Prostate gland (tissue), 2 donors: ENCODE results near the gene BAG2. TPM values are rescaled to one million over a fixed set of nuclear protein-coding genes. Genes with fewer than 3 reads are reported as not detected.

Experiments used
- DNase-seq: peaks from one replicate; pipeline ENCODE4 v3.0.0-alpha.2; 2019; ENCODE audit warnings: low spot score
- H3K27ac ChIP-seq, 2 donors: fragments of 200-600 bp; sonication (generic); 2 replicates each; pipeline ENCODE4 v1.5.1; 2017 to 2019
- H3K27me3 ChIP-seq: fragments of 200-600 bp; sonication (generic); replicated peaks from 2 replicates; pipeline ENCODE4 v1.5.1; 2019; ENCODE audit not compliant: insufficient read depth
- H3K36me3 ChIP-seq, 2 donors: fragments of 200-600 bp; sonication (generic); 1 replicate in 1 of 2; 2 replicates in 1 of 2; pipeline versions ENCODE4 v1.5.1 to v1.8.1; 2017 to 2019
- H3K4me1 ChIP-seq: fragments of 200-600 bp; sonication (generic); replicated peaks from 2 replicates; pipeline ENCODE4 v1.5.1; 2019
- H3K4me3 ChIP-seq, 2 donors: fragments of 200-600 bp; sonication (generic); 2 replicates each; pipeline ENCODE4 v1.5.1; 2017 to 2019
- H3K9me3 ChIP-seq: fragments of 200-600 bp; sonication (generic); 2 replicates; pipeline ENCODE4 v1.5.1; 2017
- POLR2A ChIP-seq: fragments of 450-650 bp; IDR thresholded peaks from one replicate; pipeline ENCODE4 v1.6.1; 2016; ENCODE audit warnings: antibody characterized with exemption, mild to moderate bottlenecking
- POLR2AphosphoS5 ChIP-seq: sonication (generic); formaldehyde crosslinking; IDR thresholded peaks from one replicate; pipeline ENCODE4 v1.6.1; 2017; ENCODE audit warnings: antibody characterized with exemption
- WGBS: methylation state at CpG from one replicate; pipeline ENCODE4 v1.1.5; 2018; 5-methylcytosine and 5-hydroxymethylcytosine counted together
- intact Hi-C: fragments of 100-400 bp; cut with DNase I; formaldehyde crosslinking; loops from one replicate; pipeline ENCODE4 v1.14.2; 2022
- total RNA-seq, 2 donors: library from RNA; depleted of rRNA; stranded (reverse); fragments of >200 nt; gene quantifications; one replicate each; pipeline ENCODE4 v1.1.0, GENCODE V29; 2016
- TF ChIP-seq, protein P1 (sequence below), 4 experiments: fragments of 200-600 bp in 2 of 4; fragments of 450-650 bp in 2 of 4; sonication (generic) in 2 of 4; IDR thresholded peaks; 1 replicate in 3 of 4; 2 replicates in 1 of 4; pipeline ENCODE4 v1.5.1; 2016 to 2019; ENCODE audit warnings: antibody characterized with exemption in 4 of 4, mild to moderate bottlenecking in 2 of 4, moderate library complexity in 2 of 4

Gene BAG2
- total RNA-seq, 2 donors from 2014 or later, result 5.4 to 6.8 TPM

- no peaks in the 10 kb centered on the region for H3K4me1 ChIP-seq
- intact Hi-C loops, result loop anchor here (2.0 to 10.0 kb wide), 3 partner anchors 85 to 219 kb away; partner anchors contain the start of genes BEND6 and PRIM2
- peak overlapping the region; percentile 88 to 89 for H3K27ac ChIP-seq
- no peaks in the 10 kb centered on the region for H3K36me3 ChIP-seq
- no peak for DNase-seq
- no peaks in the 10 kb centered on the region for H3K9me3 ChIP-seq
- no peaks in the 10 kb centered on the region for H3K27me3 ChIP-seq
- no peak for TF ChIP-seq POLR2AphosphoS5
- TF ChIP-seq, protein P1, sequence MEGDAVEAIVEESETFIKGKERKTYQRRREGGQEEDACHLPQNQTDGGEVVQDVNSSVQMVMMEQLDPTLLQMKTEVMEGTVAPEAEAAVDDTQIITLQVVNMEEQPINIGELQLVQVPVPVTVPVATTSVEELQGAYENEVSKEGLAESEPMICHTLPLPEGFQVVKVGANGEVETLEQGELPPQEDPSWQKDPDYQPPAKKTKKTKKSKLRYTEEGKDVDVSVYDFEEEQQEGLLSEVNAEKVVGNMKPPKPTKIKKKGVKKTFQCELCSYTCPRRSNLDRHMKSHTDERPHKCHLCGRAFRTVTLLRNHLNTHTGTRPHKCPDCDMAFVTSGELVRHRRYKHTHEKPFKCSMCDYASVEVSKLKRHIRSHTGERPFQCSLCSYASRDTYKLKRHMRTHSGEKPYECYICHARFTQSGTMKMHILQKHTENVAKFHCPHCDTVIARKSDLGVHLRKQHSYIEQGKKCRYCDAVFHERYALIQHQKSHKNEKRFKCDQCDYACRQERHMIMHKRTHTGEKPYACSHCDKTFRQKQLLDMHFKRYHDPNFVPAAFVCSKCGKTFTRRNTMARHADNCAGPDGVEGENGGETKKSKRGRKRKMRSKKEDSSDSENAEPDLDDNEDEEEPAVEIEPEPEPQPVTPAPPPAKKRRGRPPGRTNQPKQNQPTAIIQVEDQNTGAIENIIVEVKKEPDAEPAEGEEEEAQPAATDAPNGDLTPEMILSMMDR (IDR thresholded peaks at IDR 0.05), result no peak
- no peak for TF ChIP-seq POLR2A
- peak overlapping the region; percentile 66 to 80 for H3K4me3 ChIP-seq
- WGBS, result 45% methylated on average over 5 of the region's 5 CpGs
Observed at GRCh38 chr6:57173886-57174510, 1.9 kb downstream of the BAG2 start.

- no peak for DNase-seq
- Histone ChIP-seq H3K4me3 (no peak overlapping the region), H3K27me3 (no peaks in the 10 kb centered on the region), H3K27ac (peak overlapping the region; percentile 5 to 89), H3K36me3 (no peaks in the 10 kb centered on the region), H3K4me1 (no peaks in the 10 kb centered on the region), H3K9me3 (no peaks in the 10 kb centered on the region)
- 80% methylated on average over 3 of the region's 3 CpGs for WGBS
- intact Hi-C loops, result loop anchor here (5.0 to 10.0 kb wide), 2 partner anchors 143 to 220 kb away; partner anchors contain the start of genes BEND6 and PRIM2
- TF ChIP-seq, protein P1 (IDR thresholded peaks at IDR 0.05), result no peak
- TF ChIP-seq POLR2AphosphoS5 (no peak), POLR2A (no peak)
Observed at GRCh38 chr6:57174511-57174907, 2.4 kb downstream of the BAG2 start.

DNA sequence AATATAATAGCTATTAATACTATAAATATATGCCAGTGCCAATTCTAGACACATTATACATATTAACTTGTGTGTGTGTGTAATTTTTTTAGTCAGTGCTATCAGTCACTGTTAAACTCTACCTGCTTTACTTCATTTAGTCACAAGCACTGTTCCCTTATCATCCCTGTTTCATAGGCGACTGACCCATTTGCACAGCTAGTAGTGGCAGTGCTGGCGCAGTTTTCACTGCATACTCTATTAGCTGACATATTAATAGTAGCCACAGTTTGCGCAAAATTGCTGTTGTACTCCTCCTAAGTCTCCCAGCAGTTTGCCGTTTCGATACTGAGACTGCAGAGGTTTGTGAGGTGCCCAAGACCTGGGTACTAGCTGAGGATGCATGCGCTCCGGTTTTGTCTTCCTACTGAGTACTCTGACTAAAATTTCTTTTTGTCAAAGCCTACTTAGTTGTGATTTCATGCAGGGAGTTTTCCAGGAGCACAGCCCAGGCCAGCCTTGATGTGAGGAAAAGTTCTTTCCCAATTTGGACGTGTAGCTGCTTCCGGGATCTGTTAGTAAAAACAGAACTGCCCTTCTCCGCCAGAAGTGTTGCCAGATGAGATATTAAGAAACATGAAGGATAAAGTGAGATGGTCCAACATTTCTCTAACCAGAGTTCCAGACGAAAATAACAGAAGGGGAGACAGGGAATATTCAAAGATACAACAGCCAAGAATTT, 5.6 kb downstream of the BAG2 start:
- Histone ChIP-seq H3K27ac (peak overlapping the region; percentile 59 to 62), H3K4me1 (no peaks in the 10 kb centered on the region), H3K27me3 (no peaks in the 10 kb centered on the region), H3K4me3 (no peak overlapping the region), H3K36me3 (no peaks in the 10 kb centered on the region), H3K9me3 (no peaks in the 10 kb centered on the region)
- 65% methylated on average over 11 of the region's 11 CpGs for WGBS
- intact Hi-C loops, result loop anchor here (10.0 kb wide), 1 partner anchor 223 kb away; the partner anchor contains the start of gene BEND6
- DNase-seq, result no peak
- TF ChIP-seq POLR2AphosphoS5, result no peak
- TF ChIP-seq POLR2A, result no peak
- TF ChIP-seq, protein P1 (IDR thresholded peaks at IDR 0.05), result no peak

- TF ChIP-seq, protein P1 (IDR thresholded peaks at IDR 0.05), result no peak
- no peak for TF ChIP-seq POLR2A
- TF ChIP-seq POLR2AphosphoS5, result no peak
- DNase-seq, result no peak
- Histone ChIP-seq H3K27ac (no peak overlapping the region), H3K36me3 (no peaks in the 10 kb centered on the region), H3K4me1 (no peaks in the 10 kb centered on the region), H3K9me3 (no peaks in the 10 kb centered on the region), H3K27me3 (no peaks in the 10 kb centered on the region), H3K4me3 (no peak overlapping the region)
- 89% methylated on average over 3 of the region's 3 CpGs for WGBS
- intact Hi-C loops, result loop anchor here (5.0 kb wide), 1 partner anchor 42 kb away; the partner anchor contains the start of gene RAB23
Observed at GRCh38 chr6:57180596-57180995, 8.5 kb downstream of the BAG2 start.
